WTC11 (cell line): ENCODE measurements around the gene GTF2A1L. TPM values are rescaled to one million over a fixed set of nuclear protein-coding genes. Genes with fewer than 3 reads are reported as not detected.

Experiments used
- ATAC-seq: fragments of 200-7000 bp; cut with Tn5 transposase; 2 replicates; pipeline ENCODE4 v1.10.0; 2021; ENCODE audit warnings: mild to moderate bottlenecking, moderate library complexity
- CTCF ChIA-PET: fragments of 300-600 bp; sonication (Branson Sonifier 250); formaldehyde crosslinking; loops from one replicate; lab custom pipeline; 2021; ENCODE audit warnings: antibody characterized with exemption; lab: Charles Lee
- POLR2A ChIA-PET: fragments of 350-600 bp; sonication (Branson Sonifier 250); formaldehyde crosslinking; loops from one replicate; lab custom pipeline; 2021; ENCODE audit warnings: antibody characterized with exemption; lab: Charles Lee
- DNase-seq: peaks from one replicate; pipeline ENCODE4 v3.0.0; 2021; ENCODE audit warnings: low spot score
- H3K27ac Mint-ChIP-seq: 2 replicates; pipeline ENCODE4 v1.8.0; 2021; ENCODE audit warnings: mixed read lengths
- H3K27me3 Mint-ChIP-seq: 2 replicates; pipeline ENCODE4 v1.8.0; 2021; ENCODE audit warnings: low read depth, mild to moderate bottlenecking, moderate library complexity, mixed read lengths
- H3K36me3 Mint-ChIP-seq: 2 replicates; pipeline ENCODE4 v1.8.0; 2021; ENCODE audit warnings: mixed read lengths
- H3K4me1 Mint-ChIP-seq: 2 replicates; pipeline ENCODE4 v1.8.0; 2022; ENCODE audit warnings: mixed read lengths
- H3K4me3 Mint-ChIP-seq: 2 replicates; pipeline ENCODE4 v1.8.0; 2021; ENCODE audit warnings: mild to moderate bottlenecking, moderate library complexity, mixed read lengths
- H3K9me3 Mint-ChIP-seq: 2 replicates; pipeline ENCODE4 v1.8.0; 2021; ENCODE audit warnings: mixed read lengths
- CBFB ChIP-seq: sonication (generic); formaldehyde crosslinking; IDR thresholded peaks from 2 replicates; pipeline ENCODE4 v1.8.1; 2022; ENCODE audit warnings: mild to moderate bottlenecking, low read depth, missing genetic modification reagents
- CREM ChIP-seq: sonication (generic); formaldehyde crosslinking; IDR thresholded peaks from 2 replicates; pipeline ENCODE4 v1.8.1; 2022; ENCODE audit warnings: mild to moderate bottlenecking, missing genetic modification reagents, moderate library complexity
- CTCF ChIP-seq: fragments of 200-600 bp; IDR thresholded peaks from 2 replicates; pipeline ENCODE4 v1.8.0; 2022; ENCODE audit warnings: antibody characterized with exemption
- EMX1 ChIP-seq: fragments of 250-450 bp; sonication (Bioruptor Pico); IDR thresholded peaks from 2 replicates; pipeline ENCODE4 v1.8.0; 2021; ENCODE audit warnings: mild to moderate bottlenecking
- ERG ChIP-seq: fragments of 250-450 bp; sonication (Bioruptor Pico); IDR thresholded peaks from 2 replicates; pipeline ENCODE4 v1.8.0; 2021; ENCODE audit warnings: mild to moderate bottlenecking
- FOXP1 ChIP-seq: sonication (generic); formaldehyde crosslinking; IDR thresholded peaks from 2 replicates; pipeline ENCODE4 v1.8.0; 2022; ENCODE audit warnings: missing genetic modification reagents, mild to moderate bottlenecking, moderate library complexity, borderline replicate concordance
- HMGA2 ChIP-seq: fragments of 250-450 bp; sonication (Bioruptor Pico); IDR thresholded peaks from 2 replicates; pipeline ENCODE4 v1.4.0; 2021; ENCODE audit warnings: mild to moderate bottlenecking, moderate library complexity
- JAZF1 ChIP-seq: fragments of 250-450 bp; sonication (Bioruptor Pico); IDR thresholded peaks from 2 replicates; pipeline ENCODE4 v1.9.0; 2021; ENCODE audit warnings: moderate library complexity, mild to moderate bottlenecking, inconsistent platforms
- MYBL2 ChIP-seq: sonication (generic); formaldehyde crosslinking; IDR thresholded peaks from 2 replicates; pipeline ENCODE4 v1.8.1; 2023; ENCODE audit warnings: mild to moderate bottlenecking, moderate library complexity, missing genetic modification reagents
- NFE2L1 ChIP-seq: sonication (generic); formaldehyde crosslinking; IDR thresholded peaks from 2 replicates; pipeline ENCODE4 v1.8.1; 2023; ENCODE audit warnings: missing genetic modification reagents
- OVOL2 ChIP-seq: fragments of 250-450 bp; sonication (Bioruptor Pico); IDR thresholded peaks from 2 replicates; pipeline ENCODE4 v1.9.0; 2021; ENCODE audit warnings: mild to moderate bottlenecking, borderline replicate concordance
- PRDM15 ChIP-seq: sonication (generic); formaldehyde crosslinking; IDR thresholded peaks from 2 replicates; pipeline ENCODE4 v1.8.0; 2022; ENCODE audit warnings: missing genetic modification reagents
- SMAD3 ChIP-seq: sonication (generic); formaldehyde crosslinking; IDR thresholded peaks from 2 replicates; pipeline ENCODE4 v1.8.0; 2022; ENCODE audit warnings: missing genetic modification reagents, mild to moderate bottlenecking, borderline replicate concordance
- ZNF396 ChIP-seq: fragments of 250-450 bp; sonication (Bioruptor Pico); IDR thresholded peaks from 2 replicates; pipeline ENCODE4 v1.8.0; 2021; ENCODE audit warnings: mild to moderate bottlenecking, moderate library complexity, borderline replicate concordance
- ZNF423 ChIP-seq: fragments of 250-450 bp; sonication (Bioruptor Pico); IDR thresholded peaks from 2 replicates; pipeline ENCODE4 v2.1.2; 2022; ENCODE audit warnings: mild to moderate bottlenecking, moderate library complexity
- ZNF425 ChIP-seq: fragments of 250-450 bp; sonication (Bioruptor Pico); conservative IDR thresholded peaks from 2 replicates; pipeline ENCODE4 v1.9.0; 2021; ENCODE audit warnings: mild to moderate bottlenecking
- ZNF532 ChIP-seq: fragments of 250-450 bp; sonication (Bioruptor Pico); IDR thresholded peaks from 2 replicates; pipeline ENCODE4 v1.9.0; 2021; ENCODE audit warnings: mild to moderate bottlenecking, borderline replicate concordance
- ZNF671 ChIP-seq: fragments of 250-450 bp; sonication (Bioruptor Pico); IDR thresholded peaks from 2 replicates; pipeline ENCODE4 v1.8.0; 2021; ENCODE audit warnings: mild to moderate bottlenecking
- ZSCAN18 ChIP-seq: fragments of 250-450 bp; sonication (Bioruptor Pico); IDR thresholded peaks from 2 replicates; pipeline ENCODE4 v2.1.2; 2022; ENCODE audit warnings: mild to moderate bottlenecking, moderate library complexity
- total RNA-seq: library from RNA; stranded (reverse); gene quantifications from 3 replicates; pipeline ENCODE4 v1.2.3, GENCODE V29; 2021

GTF2A1L gene
- total RNA-seq, 1 experiment from 2014 or later = not detected

GRCh38 chr2:48668992-48669391, 51.3 kb downstream of the GTF2A1L start:
- no peak for ATAC-seq
- Mint-ChIP-seq H3K4me3 (no peak overlapping the region), H3K9me3 (peaks cover 10% of the 10 kb centered on the region), H3K27me3 (no peaks in the 10 kb centered on the region), H3K27ac (no peak overlapping the region), H3K4me1 (no peaks in the 10 kb centered on the region), H3K36me3 (no peaks in the 10 kb centered on the region)
- CTCF ChIA-PET = no interaction called here
- TF ChIP-seq PRDM15 (CRISPR knock-in tag) (no peak), CBFB (no peak), MYBL2 (CRISPR knock-in tag) (no peak), CREM (CRISPR knock-in tag) (no peak), EMX1 (no peak), SMAD3 (no peak), FOXP1 (no peak), NFE2L1 (CRISPR knock-in tag) (no peak), ZNF532 (no peak), ZNF671 (no peak), CTCF (no peak), HMGA2 (no peak), ZSCAN18 (CRISPR knock-in tag) (no peak), ZNF423 (no peak)
- POLR2A ChIA-PET = no interaction called here
- no peak for DNase-seq

GRCh38 chr2:48673581-48673980, 55.9 kb downstream of the GTF2A1L start:
- Mint-ChIP-seq H3K4me1 (no peaks in the 10 kb centered on the region), H3K27ac (no peak overlapping the region), H3K9me3 (peaks cover 10% of the 10 kb centered on the region), H3K36me3 (no peaks in the 10 kb centered on the region), H3K27me3 (no peaks in the 10 kb centered on the region), H3K4me3 (no peak overlapping the region)
- ChIA-PET CTCF (no interaction called here), POLR2A (no interaction called here)
- DNase-seq (no peak), ATAC-seq (no peak)
- no peak for TF ChIP-seq JAZF1 (CRISPR knock-in tag)
- TF ChIP-seq ERG (CRISPR knock-in tag) = no peak
- no peak for TF ChIP-seq ZNF425 (CRISPR knock-in tag)
- no peak for TF ChIP-seq OVOL2
- no peak for TF ChIP-seq ZNF396 (CRISPR knock-in tag)
- no peak for TF ChIP-seq PRDM15 (CRISPR knock-in tag)
